Measurements from ENCODE around the gene ZNF385B.
"Not testable (repeated sequence)": the region's sequence is repeated elsewhere in the genome, so short reads cannot be mapped to it uniquely, and the experiment has no call there.

ZNF385B gene

GRCh38 chr2:179629776-179630175, 231.6 kb downstream of the ZNF385B start:
- not testable (repeated sequence) for DNase-seq (ENCODE audit: low read depth)

- no peak for DNase-seq (ENCODE audit: low read depth)
These were observed 235.2 kb downstream of the ZNF385B start for GRCh38 chr2:179626261-179626660.

- DNase-seq (ENCODE audit: low read depth): no peak
These were observed 238.6 kb downstream of the ZNF385B start for GRCh38 chr2:179622635-179623300.

GRCh38 chr2:179622112-179622511, 239.3 kb downstream of the ZNF385B start:
- no peak for DNase-seq (ENCODE audit: low read depth)

- no peak for DNase-seq (ENCODE audit: low read depth)
These were observed 241.4 kb downstream of the ZNF385B start for GRCh38 chr2:179619947-179620467.

GRCh38 chr2:179614121-179614520, 247.3 kb downstream of the ZNF385B start:
- DNase-seq (ENCODE audit: low read depth): no peak

GRCh38 chr2:179613701-179614100, 247.7 kb downstream of the ZNF385B start:
- no peak for DNase-seq (ENCODE audit: low read depth)

GRCh38 chr2:179613299-179613651, 248.1 kb downstream of the ZNF385B start:
- no peak for DNase-seq (ENCODE audit: low read depth)

- DNase-seq (ENCODE audit: low read depth): no peak
These were observed 248.7 kb downstream of the ZNF385B start for GRCh38 chr2:179612591-179613298.

GRCh38 chr2:179612108-179612507, 249.3 kb downstream of the ZNF385B start:
- no peak for DNase-seq (ENCODE audit: low read depth)

- no peak for DNase-seq (ENCODE audit: low read depth)
These were observed 255.3 kb downstream of the ZNF385B start for GRCh38 chr2:179606141-179606540.

GRCh38 chr2:179605341-179605740, 256.1 kb downstream of the ZNF385B start:
- no peak for DNase-seq (ENCODE audit: low read depth)

- no peak for DNase-seq (ENCODE audit: low read depth)
These were observed 256.8 kb downstream of the ZNF385B start for GRCh38 chr2:179604598-179604997.

- DNase-seq (ENCODE audit: low read depth): no peak
These were observed 259.0 kb downstream of the ZNF385B start for GRCh38 chr2:179602452-179602851.

GRCh38 chr2:179596018-179596417, 265.4 kb downstream of the ZNF385B start:
- DNase-seq (ENCODE audit: low read depth): no peak

GRCh38 chr2:179595284-179595683, 266.1 kb downstream of the ZNF385B start:
- DNase-seq (ENCODE audit: low read depth): no peak

- no peak for DNase-seq (ENCODE audit: low read depth)
These were observed 266.9 kb downstream of the ZNF385B start for GRCh38 chr2:179594268-179595112.

GRCh38 chr2:179593323-179593722, 268.1 kb downstream of the ZNF385B start:
- no peak for DNase-seq (ENCODE audit: low read depth)

GRCh38 chr2:179592167-179592936, 269.1 kb downstream of the ZNF385B start:
- no peak for DNase-seq (ENCODE audit: low read depth)

- no peak for DNase-seq (ENCODE audit: low read depth)
These were observed 269.7 kb downstream of the ZNF385B start for GRCh38 chr2:179591690-179592089.

GRCh38 chr2:179588486-179589145, 272.8 kb downstream of the ZNF385B start:
- no peak for DNase-seq (ENCODE audit: low read depth)
